Measurements from ENCODE around the gene ICA1L.

- TF ChIP-seq KLF15 (CRISPR knock-in tag; IDR thresholded peaks at IDR 0.05; ENCODE audit: borderline replicate concordance) = no peak
- no peak for TF ChIP-seq ZNF124 (CRISPR knock-in tag; IDR thresholded peaks at IDR 0.05)
- no peak for TF ChIP-seq TAF15 (IDR thresholded peaks at IDR 0.05; ENCODE audit: low read depth, low read length, poor library complexity, severe bottlenecking)
- no peak for TF ChIP-seq RELA (CRISPR knock-in tag; IDR thresholded peaks at IDR 0.05)
- TF ChIP-seq CTCF (CRISPR knock-in tag; IDR thresholded peaks at IDR 0.05) = no peak
- no peak for TF ChIP-seq ZNF160 (CRISPR knock-in tag; IDR thresholded peaks at IDR 0.05)
- TF ChIP-seq, protein P1, sequence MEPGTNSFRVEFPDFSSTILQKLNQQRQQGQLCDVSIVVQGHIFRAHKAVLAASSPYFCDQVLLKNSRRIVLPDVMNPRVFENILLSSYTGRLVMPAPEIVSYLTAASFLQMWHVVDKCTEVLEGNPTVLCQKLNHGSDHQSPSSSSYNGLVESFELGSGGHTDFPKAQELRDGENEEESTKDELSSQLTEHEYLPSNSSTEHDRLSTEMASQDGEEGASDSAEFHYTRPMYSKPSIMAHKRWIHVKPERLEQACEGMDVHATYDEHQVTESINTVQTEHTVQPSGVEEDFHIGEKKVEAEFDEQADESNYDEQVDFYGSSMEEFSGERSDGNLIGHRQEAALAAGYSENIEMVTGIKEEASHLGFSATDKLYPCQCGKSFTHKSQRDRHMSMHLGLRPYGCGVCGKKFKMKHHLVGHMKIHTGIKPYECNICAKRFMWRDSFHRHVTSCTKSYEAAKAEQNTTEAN (CRISPR knock-in tag; conservative IDR thresholded peaks at IDR 0.05) = no peak
- TF ChIP-seq MXI1 (IDR thresholded peaks at IDR 0.05; ENCODE audit: borderline replicate concordance, low read depth, low read length) = no peak
- TF ChIP-seq, protein P2, sequence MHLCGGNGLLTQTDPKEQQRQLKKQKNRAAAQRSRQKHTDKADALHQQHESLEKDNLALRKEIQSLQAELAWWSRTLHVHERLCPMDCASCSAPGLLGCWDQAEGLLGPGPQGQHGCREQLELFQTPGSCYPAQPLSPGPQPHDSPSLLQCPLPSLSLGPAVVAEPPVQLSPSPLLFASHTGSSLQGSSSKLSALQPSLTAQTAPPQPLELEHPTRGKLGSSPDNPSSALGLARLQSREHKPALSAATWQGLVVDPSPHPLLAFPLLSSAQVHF (CRISPR knock-in tag; IDR thresholded peaks at IDR 0.05) = no peak
- TF ChIP-seq TAF1 (CRISPR knock-in tag; IDR thresholded peaks at IDR 0.05) = no peak
- TF ChIP-seq YY1 (IDR thresholded peaks at IDR 0.05; ENCODE audit: insufficient read depth, insufficient replicate concordance, low read depth, low read length) = no peak
These were observed 12.6 kb upstream of the ICA1L start for GRCh38 chr2:202883987-202884675.

Measured in HepG2 (cell line).